K562 (cell line): ENCODE measurements around the gene DIS3L. TPM values are rescaled to one million over a fixed set of nuclear protein-coding genes. Genes with fewer than 3 reads are reported as not detected.
A peak's percentile ranks its signal among the peaks of the same experiment; 100 is the strongest.

Experiments
- CHCHD3 ChIP-seq: fragments of 250-450 bp; sonication (Bioruptor Pico); IDR thresholded peaks from 2 replicates; pipeline ENCODE4 v2.1.2; 2022; ENCODE audit warnings: mild to moderate bottlenecking
- CREBBP ChIP-seq: IDR thresholded peaks from one replicate; pipeline ENCODE4 v1.6.1; 2012; ENCODE audit warnings: low read depth, mild to moderate bottlenecking, control low read depth, inconsistent platforms, low read length
- CSDE1 ChIP-seq, 2 experiments: fragments of 450-650 bp; IDR thresholded peaks; 2 replicates each; pipeline ENCODE4 v1.6.1; 2016; ENCODE audit warnings: mild to moderate bottlenecking in 1 of 2
- ETV1 ChIP-seq: fragments of 450-650 bp; conservative IDR thresholded peaks from 2 replicates; pipeline ENCODE4 v1.6.1; 2016; ENCODE audit warnings: missing genetic modification characterization, control low read depth, low read depth, missing compliant biosample characterization
- MCM2 ChIP-seq: fragments of 450-650 bp; IDR thresholded peaks from 2 replicates; pipeline ENCODE4 v1.6.1; 2017; ENCODE audit warnings: low read depth, mild to moderate bottlenecking
- MYC ChIP-seq, 2 experiments: fragments of 250-450 bp in 1 of 2; sonication (Bioruptor Pico) in 1 of 2; IDR thresholded peaks; 2 replicates each; pipeline versions ENCODE4 v1.5.1 to v1.6.1; 2012 to 2021; ENCODE audit warnings: low read depth in 2 of 2, borderline replicate concordance in 1 of 2, improper control_type of control experiment in 1 of 2, low read length in 1 of 2, mild to moderate bottlenecking in 1 of 2, moderate library complexity in 1 of 2
- NR1H2 ChIP-seq: sonication (generic); formaldehyde crosslinking; IDR thresholded peaks from 2 replicates; pipeline ENCODE4 v1.4.0; 2020; ENCODE audit warnings: mild to moderate bottlenecking, missing genetic modification reagents
- NR4A1 ChIP-seq, 2 experiments: fragments of 250-450 bp in 1 of 2; fragments of 450-650 bp in 1 of 2; sonication (Bioruptor Pico) in 1 of 2; IDR thresholded peaks; 2 replicates each; pipeline versions ENCODE4 v1.4.0 to v1.6.1; 2016 to 2020; ENCODE audit warnings: mild to moderate bottlenecking in 2 of 2, missing compliant biosample characterization in 1 of 2, missing genetic modification characterization in 1 of 2, moderate library complexity in 1 of 2
- POU5F1 ChIP-seq: fragments of 150-350 bp; IDR thresholded peaks from 2 replicates; pipeline ENCODE4 v1.6.1; 2014; ENCODE audit warnings: borderline replicate concordance, low read length, low read depth, mild to moderate bottlenecking; ENCODE audit not compliant: partially characterized antibody
- PPARD ChIP-seq: fragments of 250-450 bp; sonication (Bioruptor Pico); IDR thresholded peaks from 2 replicates; pipeline ENCODE4 v1.8.0; 2022; ENCODE audit warnings: inconsistent platforms, mild to moderate bottlenecking, moderate library complexity
- SP2 ChIP-seq: IDR thresholded peaks from 2 replicates; pipeline ENCODE4 v1.6.1; 2011; ENCODE audit warnings: mild to moderate bottlenecking, low read depth, low read length, moderate library complexity; ENCODE audit not compliant: poor library complexity, severe bottlenecking; ENCODE audit errors: extremely low read depth
- TAL1 ChIP-seq: fragments of 450-650 bp; IDR thresholded peaks from 2 replicates; pipeline ENCODE4 v1.6.1; 2016; ENCODE audit warnings: mild to moderate bottlenecking
- ZNF274 ChIP-seq: IDR thresholded peaks from 2 replicates; pipeline ENCODE4 v1.6.1; 2011; ENCODE audit warnings: low read depth, mild to moderate bottlenecking, low read length, moderate library complexity, borderline replicate concordance
- ZNF347 ChIP-seq: fragments of 450-650 bp; formaldehyde crosslinking; IDR thresholded peaks from 2 replicates; pipeline ENCODE4 v1.4.0; 2020; ENCODE audit warnings: low read depth, mild to moderate bottlenecking, moderate library complexity
- ZNF445 ChIP-seq: fragments of 250-450 bp; sonication (Bioruptor Pico); IDR thresholded peaks from 2 replicates; pipeline ENCODE4 v1.4.0; 2020; ENCODE audit warnings: low read depth, mild to moderate bottlenecking, moderate library complexity
- ZNF780A ChIP-seq: fragments of 250-450 bp; sonication (Bioruptor Pico); IDR thresholded peaks from 2 replicates; pipeline ENCODE4 v1.5.0; 2021; ENCODE audit warnings: mild to moderate bottlenecking
- polyA plus RNA-seq, 8 experiments: library from polyadenylated mRNA; depleted of rRNA in 4 of 8; stranded (reverse) in 5 of 8; unstranded in 3 of 8; fragments of >200 nt; fragmentation: Nextera tagmentation in 2 of 8; fragmentation: Illumina TruSeq in 1 of 8; extraction: Ambion mirVana in 2 of 8; extraction: Trizol in 1 of 8; gene quantifications; 2 replicates each; pipeline versions ENCODE4 v1.2.1 to v1.2.3, GENCODE V29; 2011 to 2014; ENCODE audit warnings: inconsistent platforms in 1 of 8, missing spikeins in 1 of 8
- total RNA-seq, 7 experiments: library from RNA; depleted of rRNA in 6 of 7; stranded (reverse); fragments of >200 nt in 6 of 7; fragmentation: Illumina TruSeq in 2 of 7; extraction: Trizol in 2 of 7; gene quantifications; 2 replicates each; pipeline versions ENCODE4 v1.2.1 to v1.2.3, GENCODE V29; 2011 to 2021; ENCODE audit warnings: low replicate concordance in 1 of 7
- TF ChIP-seq, protein P1 (sequence below): fragments of 450-650 bp; IDR thresholded peaks from 2 replicates; pipeline ENCODE4 v1.6.1; 2016; ENCODE audit warnings: missing biosample characterization, missing genetic modification characterization
- TF ChIP-seq, protein P2 (sequence below): IDR thresholded peaks from 2 replicates; pipeline ENCODE4 v1.6.1; 2011; ENCODE audit warnings: borderline replicate concordance, low read depth, mild to moderate bottlenecking, moderate library complexity, low read length; ENCODE audit not compliant: insufficient read depth, poor library complexity, severe bottlenecking
- TF ChIP-seq, protein P3 (sequence below): fragments of 250-450 bp; sonication (Bioruptor Pico); IDR thresholded peaks from 2 replicates; pipeline ENCODE4 v1.8.0; 2021; ENCODE audit warnings: borderline replicate concordance, mild to moderate bottlenecking, moderate library complexity; ENCODE audit not compliant: poor library complexity, severe bottlenecking
- TF ChIP-seq, protein P4 (sequence below): fragments of 450-650 bp; conservative IDR thresholded peaks from 2 replicates; pipeline ENCODE4 v1.6.1; 2016; ENCODE audit warnings: missing genetic modification characterization, low read depth, mild to moderate bottlenecking, missing compliant biosample characterization, moderate library complexity

Gene DIS3L
- total and polyA plus RNA-seq, 9 of the 15 experiments (the other 6 are each of a cell fraction or from before 2014, with no cell fraction given) = 5.9 to 34.6 (median 16.9) TPM

DNA sequence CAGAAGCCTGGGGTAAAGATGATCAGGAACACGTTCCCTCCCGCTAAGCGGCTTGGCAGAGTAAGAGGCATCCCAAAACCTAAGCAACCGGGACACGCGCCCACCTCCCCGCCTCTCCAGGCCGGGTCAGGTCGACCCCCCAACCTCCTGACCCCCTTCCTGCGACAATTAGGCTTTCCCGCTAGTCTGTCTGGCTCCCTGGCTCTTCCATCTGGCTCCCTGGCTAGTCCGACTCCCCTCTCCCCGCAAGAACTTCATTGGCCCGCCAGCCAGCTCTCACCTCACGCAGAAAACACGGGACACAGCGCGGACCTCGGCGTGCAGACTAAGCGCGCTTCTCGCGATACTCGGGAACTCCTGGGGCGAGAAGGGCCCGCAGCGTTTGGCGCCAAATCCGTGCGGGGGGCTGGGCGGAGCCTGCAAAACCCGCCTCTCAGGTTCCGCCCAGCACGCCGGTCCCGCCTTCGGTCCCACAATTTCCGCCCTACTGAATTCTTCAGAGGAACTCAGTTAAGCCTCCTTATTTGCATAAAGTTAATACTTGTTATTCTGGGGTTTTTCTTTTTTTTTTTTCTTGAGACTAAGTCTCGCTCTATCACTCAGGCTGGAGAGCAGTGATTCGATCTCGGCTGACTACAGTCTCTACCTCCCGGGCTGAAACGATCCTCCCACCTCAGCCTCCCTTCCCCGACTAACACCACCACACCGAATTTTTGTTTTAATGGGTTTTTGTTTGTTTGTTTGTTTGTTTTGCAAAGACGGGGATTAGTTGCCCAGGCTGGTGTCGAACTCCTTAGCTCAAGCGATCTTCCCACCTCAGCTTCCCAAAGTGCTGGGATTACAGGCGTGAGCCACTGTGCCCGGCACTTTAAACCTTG, 63.2 kb downstream of the DIS3L start, which contains the start of gene TIPIN (continued):
- no peak for TF ChIP-seq ZNF347 (CRISPR knock-in tag)
- TF ChIP-seq ZNF274 = no peak
- TF ChIP-seq, protein P1, sequence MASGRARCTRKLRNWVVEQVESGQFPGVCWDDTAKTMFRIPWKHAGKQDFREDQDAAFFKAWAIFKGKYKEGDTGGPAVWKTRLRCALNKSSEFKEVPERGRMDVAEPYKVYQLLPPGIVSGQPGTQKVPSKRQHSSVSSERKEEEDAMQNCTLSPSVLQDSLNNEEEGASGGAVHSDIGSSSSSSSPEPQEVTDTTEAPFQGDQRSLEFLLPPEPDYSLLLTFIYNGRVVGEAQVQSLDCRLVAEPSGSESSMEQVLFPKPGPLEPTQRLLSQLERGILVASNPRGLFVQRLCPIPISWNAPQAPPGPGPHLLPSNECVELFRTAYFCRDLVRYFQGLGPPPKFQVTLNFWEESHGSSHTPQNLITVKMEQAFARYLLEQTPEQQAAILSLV = no peak
- TF ChIP-seq NR4A1 (CRISPR knock-in tag; IDR thresholded peaks at IDR 0.05) = no peak
- TF ChIP-seq NR4A1 (tag; IDR thresholded peaks at IDR 0.05) = no peak
- TF ChIP-seq MYC (IDR thresholded peaks at IDR 0.05; ENCODE audit: low read depth, low read length) = peak; percentile 85
- peak; percentile 67; the same call in 1 of the 2 replicates for TF ChIP-seq MYC (CRISPR knock-in tag; IDR thresholded peaks at IDR 0.05; ENCODE audit: borderline replicate concordance, low read depth)
- TF ChIP-seq, protein P2, sequence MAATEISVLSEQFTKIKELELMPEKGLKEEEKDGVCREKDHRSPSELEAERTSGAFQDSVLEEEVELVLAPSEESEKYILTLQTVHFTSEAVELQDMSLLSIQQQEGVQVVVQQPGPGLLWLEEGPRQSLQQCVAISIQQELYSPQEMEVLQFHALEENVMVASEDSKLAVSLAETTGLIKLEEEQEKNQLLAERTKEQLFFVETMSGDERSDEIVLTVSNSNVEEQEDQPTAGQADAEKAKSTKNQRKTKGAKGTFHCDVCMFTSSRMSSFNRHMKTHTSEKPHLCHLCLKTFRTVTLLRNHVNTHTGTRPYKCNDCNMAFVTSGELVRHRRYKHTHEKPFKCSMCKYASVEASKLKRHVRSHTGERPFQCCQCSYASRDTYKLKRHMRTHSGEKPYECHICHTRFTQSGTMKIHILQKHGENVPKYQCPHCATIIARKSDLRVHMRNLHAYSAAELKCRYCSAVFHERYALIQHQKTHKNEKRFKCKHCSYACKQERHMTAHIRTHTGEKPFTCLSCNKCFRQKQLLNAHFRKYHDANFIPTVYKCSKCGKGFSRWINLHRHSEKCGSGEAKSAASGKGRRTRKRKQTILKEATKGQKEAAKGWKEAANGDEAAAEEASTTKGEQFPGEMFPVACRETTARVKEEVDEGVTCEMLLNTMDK = no peak
- no peak for TF ChIP-seq CREBBP
- TF ChIP-seq, protein P3, sequence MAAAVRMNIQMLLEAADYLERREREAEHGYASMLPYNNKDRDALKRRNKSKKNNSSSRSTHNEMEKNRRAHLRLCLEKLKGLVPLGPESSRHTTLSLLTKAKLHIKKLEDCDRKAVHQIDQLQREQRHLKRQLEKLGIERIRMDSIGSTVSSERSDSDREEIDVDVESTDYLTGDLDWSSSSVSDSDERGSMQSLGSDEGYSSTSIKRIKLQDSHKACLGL (CRISPR knock-in tag) = no peak
- TF ChIP-seq NR1H2 (CRISPR knock-in tag) = no peak
- no peak for TF ChIP-seq ETV1 (tag)
- TF ChIP-seq CSDE1 (IDR thresholded peaks at IDR 0.05) = no peak
- no peak for TF ChIP-seq TAL1
- TF ChIP-seq MCM2 = no peak
- TF ChIP-seq, protein P4, sequence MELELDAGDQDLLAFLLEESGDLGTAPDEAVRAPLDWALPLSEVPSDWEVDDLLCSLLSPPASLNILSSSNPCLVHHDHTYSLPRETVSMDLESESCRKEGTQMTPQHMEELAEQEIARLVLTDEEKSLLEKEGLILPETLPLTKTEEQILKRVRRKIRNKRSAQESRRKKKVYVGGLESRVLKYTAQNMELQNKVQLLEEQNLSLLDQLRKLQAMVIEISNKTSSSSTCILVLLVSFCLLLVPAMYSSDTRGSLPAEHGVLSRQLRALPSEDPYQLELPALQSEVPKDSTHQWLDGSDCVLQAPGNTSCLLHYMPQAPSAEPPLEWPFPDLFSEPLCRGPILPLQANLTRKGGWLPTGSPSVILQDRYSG = no peak
- no peak for TF ChIP-seq SP2
- TF ChIP-seq CHCHD3 (CRISPR knock-in tag) = no peak
- TF ChIP-seq PPARD (CRISPR knock-in tag) = no peak
- no peak for TF ChIP-seq ZNF780A (CRISPR knock-in tag)
- no peak for TF ChIP-seq ZNF445
- no peak for TF ChIP-seq POU5F1
